GM18499 (cell line): ENCODE results near the gene CYP27C1.
A peak's percentile ranks its signal among the peaks of the same experiment; 100 is the strongest.
"Not testable (repeated sequence)": the region's sequence is repeated elsewhere in the genome, so short reads cannot be mapped to it uniquely, and the experiment has no call there.

Experiments
- ATAC-seq: cut with Tn5 transposase; IDR thresholded peaks from one replicate; pipeline ENCODE4 v1.9.1; 2021; ENCODE audit warnings: moderate number of reproducible peaks; ENCODE audit not compliant: insufficient read depth, unreplicated experiment

Gene CYP27C1

DNA sequence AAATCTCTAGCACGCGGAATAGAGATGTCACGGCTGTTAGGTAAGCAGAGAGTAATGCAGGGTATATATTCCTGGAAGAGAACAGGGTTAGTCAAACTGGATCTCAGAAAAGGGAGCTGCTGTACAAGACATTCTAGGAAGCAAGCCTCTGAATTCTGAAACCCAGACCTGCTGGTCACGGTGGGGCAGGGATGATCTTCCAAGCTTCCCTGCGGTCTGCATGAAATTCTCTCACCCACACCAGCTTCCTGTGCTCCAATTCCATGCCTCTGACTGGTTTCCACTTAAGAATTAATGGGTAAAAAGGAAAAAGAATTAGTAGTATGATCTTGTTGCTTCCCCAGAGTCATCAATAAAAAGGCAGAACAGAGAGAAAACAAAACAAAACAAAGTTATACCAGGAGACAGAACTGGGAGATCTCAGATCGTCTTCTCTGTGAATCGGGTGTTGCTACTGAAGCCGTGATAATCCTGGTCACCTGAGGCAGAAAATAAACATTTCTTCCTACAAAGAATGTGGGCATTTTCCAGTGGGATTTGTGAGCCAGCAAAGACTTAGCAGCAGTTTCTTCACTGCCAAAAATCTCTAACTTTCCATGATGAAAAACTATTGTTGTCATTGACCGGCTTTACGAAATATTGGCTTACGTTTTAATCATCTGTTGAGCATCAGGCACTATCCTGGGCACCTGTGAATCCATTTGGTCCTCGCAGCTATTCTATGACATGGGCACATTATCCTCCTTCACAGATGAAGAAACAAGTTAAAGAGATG lies 5.3 kb upstream of the CYP27C1 start:
- no peak for ATAC-seq

DNA sequence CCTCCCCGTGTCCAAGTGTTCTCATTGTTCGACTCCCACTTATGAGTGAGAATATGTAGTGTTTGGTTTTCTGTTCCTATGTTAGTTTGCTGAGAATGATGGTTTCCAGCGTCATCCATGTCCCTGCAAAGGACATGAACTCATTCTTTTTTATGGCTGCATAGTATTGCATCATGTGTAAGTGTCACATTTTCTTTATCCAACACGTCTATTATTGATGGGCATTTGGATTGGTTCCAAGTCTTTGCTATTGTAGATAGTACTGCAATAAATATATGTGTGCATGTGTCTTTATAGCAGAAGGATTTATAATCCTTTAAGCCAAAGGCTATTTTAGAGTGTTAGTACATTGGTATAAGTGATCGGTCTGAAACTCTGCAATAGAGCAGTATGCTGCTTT lies 4.0 kb upstream of the CYP27C1 start:
- not testable (repeated sequence) for ATAC-seq

DNA sequence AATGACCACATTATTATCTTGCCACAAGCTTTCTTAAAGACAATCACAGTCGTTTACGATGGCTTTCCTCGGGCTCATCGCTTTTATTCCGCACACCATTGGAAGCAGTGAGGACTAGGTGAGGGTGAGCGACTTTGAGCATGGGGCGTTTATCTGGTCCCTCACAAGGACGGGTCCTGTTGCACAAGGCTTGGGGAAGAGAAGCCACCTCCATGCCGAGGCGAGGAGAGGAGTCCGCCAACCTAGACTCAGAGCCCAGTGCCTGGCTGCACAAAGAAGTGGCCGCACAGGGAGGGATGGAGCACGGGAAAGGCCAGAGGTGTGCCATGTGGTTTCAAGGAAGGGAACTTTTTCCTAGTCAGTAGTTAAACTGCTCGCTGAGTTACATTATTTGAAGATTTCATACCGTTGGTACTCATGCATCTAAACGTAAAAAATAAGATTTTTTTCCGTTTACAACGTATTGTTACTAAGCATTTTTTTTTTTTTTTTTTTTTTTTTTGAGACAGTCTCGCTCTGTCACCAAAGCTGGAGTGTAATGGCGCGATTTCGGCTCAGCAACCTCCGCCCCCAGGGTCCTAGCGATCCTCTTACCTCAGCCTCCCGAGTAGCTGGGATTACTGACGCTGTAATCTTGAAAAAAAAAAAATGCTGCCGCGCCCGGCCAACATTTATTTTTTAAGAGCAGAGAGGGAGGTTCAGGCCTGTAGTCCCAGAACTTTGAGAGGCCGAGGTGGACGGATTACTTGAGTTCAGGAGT lies 849 bp upstream of the CYP27C1 start:
- ATAC-seq = no peak

DNA sequence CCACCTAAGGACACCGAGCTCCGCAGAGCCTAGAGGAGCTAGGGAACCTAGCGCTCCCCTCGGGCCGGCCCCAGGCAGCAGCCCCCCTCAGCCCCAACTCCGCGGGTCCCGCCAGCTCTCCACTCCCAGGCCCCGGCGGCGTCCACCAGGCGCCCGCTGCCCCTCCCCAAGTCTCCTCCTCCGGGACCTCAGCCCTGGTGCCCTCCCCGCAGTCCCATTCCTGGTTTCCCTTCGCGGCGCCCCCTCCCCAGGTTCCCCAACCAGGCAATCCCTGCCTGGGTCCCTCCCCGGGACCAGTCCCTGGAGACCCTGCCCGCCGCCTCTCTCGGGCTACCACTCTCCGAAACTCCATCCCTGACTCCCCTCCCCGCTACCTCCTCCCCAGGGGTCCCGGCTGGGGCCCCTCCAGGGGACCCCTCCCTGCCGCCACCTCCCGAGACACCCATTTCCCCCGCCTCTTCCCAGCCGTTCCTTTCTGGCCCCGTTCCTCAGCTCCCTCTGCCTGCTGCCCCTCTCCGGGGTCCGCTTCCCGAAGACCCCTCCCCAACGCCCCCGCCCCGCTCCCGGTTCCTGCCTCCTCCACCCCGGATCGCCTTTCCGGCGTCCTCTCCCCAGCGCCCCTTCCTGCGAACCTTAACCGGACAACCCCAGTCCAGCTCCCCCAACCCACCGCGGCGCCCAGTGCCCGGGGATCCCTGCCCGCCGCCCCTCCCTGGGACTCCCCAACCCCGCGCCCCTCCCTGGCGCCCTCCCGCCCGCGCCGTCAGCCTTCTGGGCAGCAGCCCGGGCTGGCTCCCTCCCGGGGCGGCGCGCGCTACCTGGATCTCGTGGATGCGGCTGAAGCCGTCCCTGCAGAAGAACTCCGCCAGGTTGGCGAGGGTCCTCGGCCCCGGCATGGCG lies 678 bp downstream of the CYP27C1 start:
- no peak for ATAC-seq

DNA sequence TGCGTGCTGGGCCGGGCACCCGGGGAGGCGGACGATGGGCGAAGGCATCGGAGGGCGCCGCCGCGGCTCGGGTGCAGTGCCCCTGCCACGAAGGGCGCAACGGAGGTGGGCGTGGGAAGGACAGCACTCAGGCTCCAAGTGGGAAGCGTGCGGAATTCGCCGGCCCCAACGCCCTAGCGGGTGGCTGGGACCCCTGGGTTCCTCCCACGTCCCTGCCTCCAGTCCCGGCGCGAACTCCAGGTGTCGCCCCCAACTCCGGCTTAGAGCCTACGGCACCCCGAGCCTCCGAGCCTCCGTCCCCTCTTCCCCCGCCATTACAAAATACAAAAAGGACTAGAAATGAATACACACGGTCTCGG lies 1.3 kb downstream of the CYP27C1 start:
- ATAC-seq = no peak

DNA sequence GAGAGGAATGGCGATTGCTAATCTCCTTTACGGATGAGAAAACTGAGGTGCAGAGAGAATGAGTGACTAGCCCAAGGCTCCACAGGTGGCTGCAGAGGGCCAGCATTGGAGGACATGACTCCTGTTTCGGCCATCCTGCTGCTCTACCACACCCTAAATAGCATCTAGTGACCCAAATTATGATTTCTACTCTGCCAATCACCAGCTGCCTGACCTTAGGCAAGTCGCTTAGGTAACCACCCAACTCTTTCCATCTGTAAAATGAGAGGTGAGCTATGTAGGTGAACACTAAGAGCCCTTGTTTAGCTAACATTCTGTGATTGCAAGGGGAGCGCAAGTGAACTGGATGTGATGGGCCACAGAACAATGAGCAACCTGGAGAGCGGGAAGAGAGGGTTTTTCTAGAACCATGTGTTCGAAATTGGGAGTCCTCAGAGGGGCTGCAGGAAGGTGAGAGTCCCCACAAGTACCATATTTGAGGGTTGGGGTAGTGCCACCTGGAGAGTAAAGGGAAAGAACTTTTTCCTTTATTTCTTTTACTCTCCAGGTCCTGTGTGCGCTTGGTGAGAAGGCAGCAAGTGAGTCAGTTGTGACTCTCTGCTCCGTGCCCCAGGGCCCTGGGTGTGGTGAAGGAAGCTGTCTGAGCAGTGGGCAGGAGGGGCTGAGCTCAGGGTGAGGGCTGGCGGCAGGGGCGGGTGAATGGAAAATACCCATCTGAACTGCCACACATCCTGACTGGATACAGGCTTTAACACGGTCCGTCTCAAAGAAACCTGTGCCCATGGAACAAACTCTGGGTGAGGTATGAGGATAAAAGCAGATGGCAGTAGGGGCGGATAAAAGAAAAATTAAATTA lies 2.4 kb downstream of the CYP27C1 start:
- ATAC-seq = no peak

DNA sequence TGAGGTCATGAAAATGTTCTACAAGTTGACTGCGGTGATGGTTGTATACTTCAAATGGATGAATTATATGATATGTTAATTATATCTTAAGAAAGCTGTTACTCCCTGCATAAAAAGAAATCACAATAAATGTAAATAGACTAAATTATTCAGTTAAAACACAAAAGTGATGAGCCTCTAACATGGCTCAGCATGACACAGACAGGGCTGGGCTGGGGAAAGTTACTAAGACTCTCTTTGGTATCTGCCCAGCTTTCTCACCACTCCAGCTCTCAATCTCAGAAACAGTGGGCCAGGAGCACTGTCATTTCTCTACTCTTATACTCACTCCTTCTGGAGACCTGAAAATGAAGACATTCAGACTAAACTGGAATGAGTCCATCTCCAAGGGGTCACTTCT lies 3.5 kb downstream of the CYP27C1 start:
- no peak for ATAC-seq

DNA sequence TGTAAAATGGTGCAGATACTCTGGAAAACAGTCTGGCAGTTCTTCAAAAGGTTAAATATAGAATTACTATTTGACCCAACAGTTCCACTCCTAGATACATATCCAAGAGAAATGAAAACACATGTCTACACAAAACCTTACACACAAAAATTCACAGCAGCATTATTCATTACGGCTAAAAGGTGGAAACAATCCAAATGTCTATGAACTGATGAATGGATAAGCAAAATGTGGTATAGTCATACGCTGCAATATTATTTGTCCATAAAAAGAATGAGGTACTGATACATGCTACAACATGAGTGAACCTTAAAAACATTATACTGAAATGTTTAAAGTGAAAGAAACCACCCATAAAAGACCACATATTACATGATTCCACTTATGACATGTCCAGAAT lies 4.0 kb downstream of the CYP27C1 start:
- no peak for ATAC-seq

DNA sequence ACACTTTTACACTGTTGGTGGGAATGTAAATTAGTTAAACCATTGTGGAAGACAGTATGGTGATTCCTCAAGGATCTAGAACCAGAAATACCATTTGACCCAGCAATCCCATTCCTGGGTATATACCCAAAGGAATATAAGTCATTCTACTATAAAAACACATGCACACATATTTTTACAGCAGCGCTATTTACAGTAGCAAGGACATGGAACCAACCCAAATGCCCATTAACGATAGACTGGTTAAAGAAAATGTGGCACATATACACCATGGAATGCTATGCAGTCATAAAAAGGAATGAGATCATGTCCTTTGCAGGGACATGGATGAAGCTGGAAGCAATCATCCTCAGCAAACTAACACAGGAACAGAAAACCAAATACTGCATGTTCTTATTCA lies 5.9 kb downstream of the CYP27C1 start:
- not testable (repeated sequence) for ATAC-seq

DNA sequence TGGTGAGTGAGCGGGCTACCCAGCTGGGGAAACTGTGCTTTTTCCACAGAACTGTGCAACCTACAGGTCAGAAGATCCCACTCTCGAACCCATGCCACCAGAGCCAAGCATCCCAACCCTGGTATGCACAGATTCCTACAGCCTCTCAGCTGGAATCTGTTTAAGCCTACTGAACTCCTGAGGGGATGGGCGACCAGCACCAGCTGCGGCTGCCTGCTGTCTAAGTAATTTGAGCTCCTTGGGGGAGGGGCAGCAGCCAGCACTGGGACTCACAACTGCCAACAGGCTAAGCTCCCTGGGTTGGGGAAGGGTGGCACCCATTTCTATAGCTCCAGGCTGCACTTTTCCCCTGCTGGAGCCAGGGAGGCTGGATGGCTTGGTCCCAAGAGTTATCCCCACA lies 11.8 kb downstream of the CYP27C1 start:
- ATAC-seq = no peak

DNA sequence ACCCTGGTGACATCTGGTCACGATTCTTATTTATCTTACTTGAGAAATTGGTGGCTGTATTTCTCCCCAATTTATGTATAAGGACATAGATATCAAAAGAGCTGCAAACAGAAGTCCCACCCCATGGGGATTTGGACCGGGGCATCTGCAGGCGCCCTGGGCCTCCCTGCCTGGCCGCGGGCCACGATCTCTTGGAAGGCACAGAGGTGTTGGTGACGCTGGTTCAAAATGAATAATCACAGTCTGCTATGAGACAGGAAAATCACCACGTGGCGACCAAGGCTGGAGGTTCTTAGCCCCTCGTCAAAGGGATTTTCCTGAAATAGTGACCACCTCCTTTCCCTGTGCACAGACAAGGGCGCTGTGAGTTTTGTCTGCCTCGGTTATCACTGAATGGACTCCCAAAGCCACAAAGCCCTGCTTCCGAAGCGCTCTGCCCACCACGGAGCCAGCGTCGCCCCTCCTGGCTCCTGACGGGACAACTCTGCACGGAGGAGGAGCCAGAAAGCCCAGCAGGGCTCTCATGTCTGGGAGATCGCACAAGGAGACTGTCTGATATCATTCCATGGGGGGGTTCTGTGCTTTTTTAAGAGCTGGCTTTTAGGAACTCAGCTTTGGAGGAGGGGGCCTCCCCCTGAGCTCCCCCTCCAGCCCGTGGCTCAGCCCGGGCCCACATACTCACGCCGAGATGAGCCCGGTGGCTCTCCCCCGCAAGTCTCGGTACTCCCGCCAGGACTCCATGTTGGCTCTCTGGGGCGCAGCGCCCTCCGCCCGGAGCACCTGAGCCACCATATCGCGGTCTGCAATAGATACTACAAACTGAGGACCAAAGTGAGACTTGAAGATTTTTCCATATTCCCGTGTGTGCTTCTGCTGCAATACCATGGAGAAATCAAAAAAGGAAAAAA lies 14.6 kb downstream of the CYP27C1 start:
- no peak for ATAC-seq

DNA sequence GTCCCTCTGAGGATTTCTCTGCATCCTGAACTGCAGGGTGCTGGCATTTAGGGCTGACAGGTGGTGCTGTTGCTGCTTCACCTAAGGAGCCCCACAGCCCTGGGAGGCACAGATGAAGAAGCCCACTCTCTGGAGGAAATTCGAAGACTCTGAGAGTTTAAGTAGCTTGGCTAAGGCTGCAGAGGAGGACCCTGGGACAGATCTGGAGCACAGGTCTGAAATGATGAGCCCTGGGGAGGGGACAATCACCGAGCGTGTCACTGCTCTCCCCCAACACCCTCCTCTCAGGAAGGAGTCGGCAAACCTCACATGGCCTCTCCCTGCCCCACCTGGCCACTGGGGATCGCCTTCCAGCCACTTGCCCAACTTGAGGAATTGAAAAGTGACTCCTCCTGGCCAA lies 18.6 kb downstream of the CYP27C1 start:
- no peak for ATAC-seq

DNA sequence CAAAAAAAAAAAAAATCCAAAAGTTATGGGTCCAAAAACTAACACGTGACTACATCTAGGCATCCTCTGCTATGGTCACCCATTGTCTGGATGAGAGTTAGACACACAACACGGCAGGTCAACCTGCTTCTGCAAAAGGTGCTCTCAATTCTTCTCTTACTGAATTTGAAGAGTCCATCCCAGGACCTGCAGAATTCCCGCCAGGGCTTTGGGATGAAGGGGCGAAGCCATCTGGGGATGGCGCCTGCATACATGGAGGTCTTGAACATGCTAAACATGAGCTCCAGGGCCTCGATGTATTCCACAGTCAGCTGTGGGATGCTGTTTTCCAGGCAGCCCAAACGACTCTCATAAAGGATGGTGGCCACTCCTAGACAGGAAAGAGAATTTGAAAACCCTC lies 19.1 kb downstream of the CYP27C1 start:
- ATAC-seq = no peak

DNA sequence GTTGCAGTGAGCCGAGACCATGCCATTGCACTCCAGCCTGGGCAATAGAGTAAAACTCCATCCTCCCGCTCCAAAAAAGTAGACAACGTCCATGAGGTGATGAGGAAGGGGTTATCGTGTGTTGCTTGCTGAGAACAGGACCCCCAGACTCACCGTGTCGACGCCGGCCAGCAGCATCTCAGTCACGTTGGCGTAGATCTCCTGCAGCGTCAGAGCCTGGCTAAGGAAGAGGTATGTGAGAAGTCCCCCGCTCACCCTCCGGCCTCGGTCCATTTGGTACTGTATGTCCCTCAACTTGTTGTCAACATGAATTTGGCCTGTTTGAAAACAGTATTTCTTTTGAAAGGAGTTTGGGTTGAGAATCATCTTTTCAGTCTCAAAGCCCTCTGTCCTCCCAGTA lies 20.9 kb downstream of the CYP27C1 start:
- no peak for ATAC-seq

DNA sequence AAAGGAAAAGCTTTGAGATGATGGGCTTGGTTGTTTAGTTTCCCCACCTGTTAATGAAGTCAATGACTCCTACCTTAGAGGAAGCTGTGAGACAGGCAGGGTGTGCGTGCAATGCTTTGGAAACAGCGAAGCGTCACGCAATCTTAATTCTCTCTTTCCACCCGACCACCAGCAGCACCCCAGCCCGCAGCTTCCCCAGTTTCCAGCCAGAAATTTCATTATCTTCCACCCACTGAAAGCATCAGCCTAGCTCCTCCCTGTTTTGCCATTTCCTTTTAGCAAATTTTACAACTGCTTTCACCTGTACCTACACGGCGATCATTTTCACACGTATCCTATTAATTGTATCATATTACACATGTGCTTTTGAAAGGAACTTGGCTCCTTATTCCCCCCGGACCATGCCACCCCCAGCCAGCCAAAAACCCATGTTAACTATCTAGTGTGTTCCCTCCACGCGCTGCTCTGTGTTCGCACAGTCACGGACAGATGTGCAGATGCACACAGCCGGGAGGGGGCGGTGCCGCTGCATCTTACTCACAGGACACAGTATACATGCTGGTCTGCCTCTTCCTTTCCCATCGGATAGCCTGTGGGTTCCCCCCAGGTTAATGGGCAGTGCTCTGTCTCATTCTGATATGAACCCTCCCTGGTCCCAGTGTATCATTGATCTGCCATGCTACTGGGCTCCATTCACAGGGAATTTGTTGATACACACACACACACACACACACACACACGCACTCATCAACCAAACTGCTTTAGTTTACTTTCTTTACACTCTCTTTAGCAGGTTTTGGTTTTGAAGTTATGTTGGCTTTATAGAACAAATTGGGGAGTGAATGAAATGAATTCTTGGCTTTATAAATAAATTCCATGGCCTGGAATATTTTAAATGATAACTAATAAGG lies 22.4 kb downstream of the CYP27C1 start:
- ATAC-seq = peak; percentile 49

DNA sequence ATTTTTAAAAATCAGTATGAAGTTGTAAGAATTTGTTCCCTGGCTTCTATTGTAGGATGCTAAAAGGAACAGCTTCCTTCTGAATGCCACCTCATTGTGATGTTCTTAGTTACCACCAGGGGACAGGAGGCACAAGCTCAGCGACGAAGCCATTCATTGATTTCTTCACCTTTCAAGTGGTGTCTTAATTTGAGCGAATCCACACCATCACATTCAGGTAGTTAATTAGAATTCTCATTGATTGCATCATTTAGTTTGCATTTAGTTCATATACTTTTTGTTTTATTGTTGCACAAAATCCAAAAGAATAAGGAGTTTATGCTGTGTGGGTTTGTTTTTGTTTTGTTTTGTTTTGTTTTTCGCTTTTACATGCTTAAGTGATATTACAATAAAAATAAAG lies 23.1 kb downstream of the CYP27C1 start:
- ATAC-seq = no peak

DNA sequence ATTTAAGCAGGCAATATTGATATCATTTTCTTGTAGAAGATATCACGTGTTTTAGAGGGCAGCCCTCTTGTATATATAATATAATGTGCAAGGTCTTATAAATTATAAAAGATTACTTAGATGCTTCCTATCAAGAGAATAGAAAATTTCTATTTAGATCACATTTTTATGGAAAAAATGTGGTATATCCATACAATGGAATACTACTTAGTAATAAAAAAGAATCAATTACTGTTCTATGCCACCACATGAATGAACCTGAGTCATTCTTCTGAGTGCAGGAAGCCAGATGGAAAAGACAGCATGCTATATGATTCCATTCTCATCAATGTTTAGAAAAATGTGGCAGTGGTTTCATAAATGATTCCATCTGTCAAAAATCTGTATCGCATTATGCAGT lies 23.6 kb downstream of the CYP27C1 start:
- ATAC-seq = no peak
